ENCODE results near the gene HNRNPLL.
"Not testable (repeated sequence)": the region's sequence is repeated elsewhere in the genome, so short reads cannot be mapped to it uniquely, and the experiment has no call there.

HNRNPLL gene

GRCh38 chr2:38619458-38620164 is 16.9 kb upstream of the HNRNPLL start:
- DNase-seq, result no peak

- no peak for DNase-seq
These were observed 14.6 kb upstream of the HNRNPLL start for GRCh38 chr2:38617301-38617700.

GRCh38 chr2:38615237-38615636 is 12.5 kb upstream of the HNRNPLL start:
- no peak for DNase-seq

- DNase-seq, result no peak
These were observed 11.1 kb upstream of the HNRNPLL start for GRCh38 chr2:38613849-38614213.

- DNase-seq, result no peak
These were observed 10.6 kb upstream of the HNRNPLL start for GRCh38 chr2:38613126-38613848.

- no peak for DNase-seq
These were observed 8.4 kb upstream of the HNRNPLL start for GRCh38 chr2:38610851-38611801.

GRCh38 chr2:38609246-38609645 is 6.5 kb upstream of the HNRNPLL start:
- DNase-seq, result not testable (repeated sequence)

- DNase-seq, result no peak
These were observed 6.0 kb upstream of the HNRNPLL start for GRCh38 chr2:38608755-38609154.

GRCh38 chr2:38605298-38605830 is 2.6 kb upstream of the HNRNPLL start:
- DNase-seq, result peak; percentile 61

GRCh38 chr2:38603402-38604290 is 918 bp upstream of the HNRNPLL start:
- DNase-seq, result peak; percentile 76

GRCh38 chr2:38602136-38602731 is 494 bp downstream of the HNRNPLL start:
- DNase-seq, result peak; percentile 19

GRCh38 chr2:38601463-38602135 is 1.1 kb downstream of the HNRNPLL start:
- peak; percentile 20 for DNase-seq

- DNase-seq, result no peak
These were observed 1.7 kb downstream of the HNRNPLL start for GRCh38 chr2:38600921-38601455.

- DNase-seq, result no peak
These were observed 2.4 kb downstream of the HNRNPLL start for GRCh38 chr2:38600242-38600891.

GRCh38 chr2:38599706-38600105 is 3.0 kb downstream of the HNRNPLL start:
- DNase-seq, result no peak

- no peak for DNase-seq
These were observed 3.8 kb downstream of the HNRNPLL start for GRCh38 chr2:38598991-38599295.

GRCh38 chr2:38598200-38598990 is 4.3 kb downstream of the HNRNPLL start:
- no peak for DNase-seq

- DNase-seq, result no peak
These were observed 5.6 kb downstream of the HNRNPLL start for GRCh38 chr2:38597115-38597514.

GRCh38 chr2:38596229-38596628 is 6.5 kb downstream of the HNRNPLL start:
- DNase-seq, result no peak

GRCh38 chr2:38592951-38593350 is 9.8 kb downstream of the HNRNPLL start:
- DNase-seq, result no peak
